Chondrocyte (in vitro differentiated cells): ENCODE data around the gene LRRC3. TPM values are rescaled to one million over a fixed set of nuclear protein-coding genes. Genes with fewer than 3 reads are reported as not detected.
A peak's percentile ranks its signal among the peaks of the same experiment; 100 is the strongest.

Experiments used
- DNase-seq: peaks from one replicate; pipeline ENCODE4 v3.0.0; 2021; ENCODE audit warnings: mixed read lengths, low spot score
- H3K27ac Mint-ChIP-seq: one replicate; pipeline ENCODE4 v1.8.0; 2021; ENCODE audit warnings: mild to moderate bottlenecking, moderate library complexity, mixed read lengths; ENCODE audit not compliant: unreplicated experiment
- H3K27me3 Mint-ChIP-seq: 2 replicates; pipeline ENCODE4 v1.8.0; 2021; ENCODE audit warnings: low read depth, mixed read lengths
- H3K36me3 Mint-ChIP-seq: 2 replicates; pipeline ENCODE4 v1.8.0; 2021; ENCODE audit warnings: low read depth, mixed read lengths
- H3K4me1 Mint-ChIP-seq: 2 replicates; pipeline ENCODE4 v1.8.0; 2021; ENCODE audit warnings: low read depth, mild to moderate bottlenecking, mixed read lengths
- H3K4me3 Mint-ChIP-seq: one replicate; pipeline ENCODE4 v1.8.0; 2021; ENCODE audit warnings: mild to moderate bottlenecking, moderate library complexity, mixed read lengths; ENCODE audit not compliant: unreplicated experiment
- H3K9me3 Mint-ChIP-seq: 2 replicates; pipeline ENCODE4 v1.8.0; 2021; ENCODE audit warnings: low read depth, mixed read lengths
- CTCF ChIP-seq: fragments of 200-600 bp; sonication (generic); IDR thresholded peaks from 2 replicates; pipeline ENCODE4 v1.5.0; 2021; ENCODE audit warnings: antibody characterized with exemption, mild to moderate bottlenecking, moderate library complexity
- total RNA-seq: library from RNA; stranded (reverse); gene quantifications from 3 replicates; pipeline ENCODE4 v1.2.1, GENCODE V29; 2021

Gene LRRC3
- total RNA-seq, 1 donor from 2014 or later: 8.0 TPM

GRCh38 chr21:44432841-44433790 is 22.2 kb upstream of the LRRC3 start:
- peak; percentile 82 for DNase-seq
- Mint-ChIP-seq H3K27me3 (peaks cover 6% of the 10 kb centered on the region), H3K9me3 (peaks cover 18% of the 10 kb centered on the region)

GRCh38 chr21:44433791-44434567 is 21.3 kb upstream of the LRRC3 start:
- Mint-ChIP-seq H3K27me3 (peaks cover 6% of the 10 kb centered on the region), H3K36me3 (peaks cover 5% of the 10 kb centered on the region), H3K4me3 (no peak overlapping the region), H3K9me3 (peaks cover 16% of the 10 kb centered on the region), H3K27ac (peak overlapping the region; percentile 41), H3K4me1 (no peaks in the 10 kb centered on the region)
- TF ChIP-seq CTCF: no peak
- peak; percentile 89 for DNase-seq

More at GRCh38 chr21:44432841-44433790, 22.2 kb upstream of the LRRC3 start:
- H3K4me1 Mint-ChIP-seq: no peaks in the 10 kb centered on the region
- peaks cover 5% of the 10 kb centered on the region for H3K36me3 Mint-ChIP-seq
- TF ChIP-seq CTCF: no peak
- no peak overlapping the region for H3K4me3 Mint-ChIP-seq
- H3K27ac Mint-ChIP-seq: peak overlapping the region; percentile 41

- Mint-ChIP-seq H3K4me1 (no peaks in the 10 kb centered on the region), H3K27me3 (peaks cover 6% of the 10 kb centered on the region), H3K4me3 (no peak overlapping the region), H3K9me3 (peaks cover 16% of the 10 kb centered on the region), H3K36me3 (peaks cover 5% of the 10 kb centered on the region), H3K27ac (no peak overlapping the region)
- no peak for TF ChIP-seq CTCF
- DNase-seq: peak; percentile 69
Measured at GRCh38 chr21:44434568-44434925, 20.8 kb upstream of the LRRC3 start.

GRCh38 chr21:44434936-44435635 is 20.2 kb upstream of the LRRC3 start:
- no peak for TF ChIP-seq CTCF
- peaks cover 4% of the 10 kb centered on the region for H3K36me3 Mint-ChIP-seq
- H3K9me3 Mint-ChIP-seq: peaks cover 11% of the 10 kb centered on the region
- H3K4me3 Mint-ChIP-seq: no peak overlapping the region
- peak; percentile 90 for DNase-seq
- peaks cover 6% of the 10 kb centered on the region for H3K27me3 Mint-ChIP-seq
- H3K27ac Mint-ChIP-seq: no peak overlapping the region
- no peaks in the 10 kb centered on the region for H3K4me1 Mint-ChIP-seq
